Hindlimb muscle (tissue), 1 donor: ENCODE measurements around the gene FYN. TPM values are rescaled to one million over a fixed set of nuclear protein-coding genes. Genes with fewer than 3 reads are reported as not detected.
A peak's percentile ranks its signal among the peaks of the same experiment; 100 is the strongest.

Source experiments
- DNase-seq: peaks from one replicate; pipeline ENCODE4 v3.0.0-alpha.2; 2013
- polyA plus RNA-seq: library from polyadenylated mRNA; unstranded; fragments of 120-200 nt; gene quantifications from one replicate; pipeline ENCODE4 v1.2.1, GENCODE V29; 2013; ENCODE audit not compliant: insufficient read length

Gene FYN
- polyA plus RNA-seq, 1 donor: 152 TPM

GRCh38 chr6:111769365-111770152, 103.7 kb downstream of the FYN start:
- DNase-seq: no peak

- DNase-seq: no peak
Measured at GRCh38 chr6:111768431-111768770, 104.9 kb downstream of the FYN start.

GRCh38 chr6:111767752-111768430, 105.4 kb downstream of the FYN start:
- DNase-seq: no peak

GRCh38 chr6:111766201-111766857, 106.9 kb downstream of the FYN start:
- DNase-seq: no peak

GRCh38 chr6:111765763-111766162, 107.5 kb downstream of the FYN start:
- no peak for DNase-seq

GRCh38 chr6:111764238-111765175, 108.7 kb downstream of the FYN start:
- no peak for DNase-seq

- DNase-seq: no peak
Measured at GRCh38 chr6:111763381-111763780, 109.9 kb downstream of the FYN start.

- no peak for DNase-seq
Measured at GRCh38 chr6:111761783-111762312, 111.4 kb downstream of the FYN start.

- DNase-seq: no peak
Measured at GRCh38 chr6:111761212-111761611, 112.0 kb downstream of the FYN start.

GRCh38 chr6:111759836-111760785, 113.1 kb downstream of the FYN start:
- peak; percentile 58 for DNase-seq

GRCh38 chr6:111759331-111759835, 113.9 kb downstream of the FYN start:
- no peak for DNase-seq

GRCh38 chr6:111758608-111759329, 114.5 kb downstream of the FYN start:
- no peak for DNase-seq

- DNase-seq: no peak
Measured at GRCh38 chr6:111757342-111757741, 115.9 kb downstream of the FYN start.

- no peak for DNase-seq
Measured at GRCh38 chr6:111754423-111754822, 118.8 kb downstream of the FYN start.

GRCh38 chr6:111753573-111753972, 119.7 kb downstream of the FYN start:
- no peak for DNase-seq

GRCh38 chr6:111752476-111752875, 120.8 kb downstream of the FYN start:
- no peak for DNase-seq

- no peak for DNase-seq
Measured at GRCh38 chr6:111750753-111751673, 122.2 kb downstream of the FYN start.

- DNase-seq: no peak
Measured at GRCh38 chr6:111750153-111750552, 123.1 kb downstream of the FYN start.

- DNase-seq: no peak
Measured at GRCh38 chr6:111748231-111748647, 125.0 kb downstream of the FYN start.
